GM19035 (cell line): Measurements from ENCODE around the gene CBFA2T2.
"Not testable (repeated sequence)": the region's sequence is repeated elsewhere in the genome, so short reads cannot be mapped to it uniquely, and the experiment has no call there.

Experiments used
- ATAC-seq: cut with Tn5 transposase; IDR thresholded peaks from one replicate; pipeline ENCODE4 v1.9.1; 2021; ENCODE audit not compliant: unreplicated experiment

The CBFA2T2 gene

DNA sequence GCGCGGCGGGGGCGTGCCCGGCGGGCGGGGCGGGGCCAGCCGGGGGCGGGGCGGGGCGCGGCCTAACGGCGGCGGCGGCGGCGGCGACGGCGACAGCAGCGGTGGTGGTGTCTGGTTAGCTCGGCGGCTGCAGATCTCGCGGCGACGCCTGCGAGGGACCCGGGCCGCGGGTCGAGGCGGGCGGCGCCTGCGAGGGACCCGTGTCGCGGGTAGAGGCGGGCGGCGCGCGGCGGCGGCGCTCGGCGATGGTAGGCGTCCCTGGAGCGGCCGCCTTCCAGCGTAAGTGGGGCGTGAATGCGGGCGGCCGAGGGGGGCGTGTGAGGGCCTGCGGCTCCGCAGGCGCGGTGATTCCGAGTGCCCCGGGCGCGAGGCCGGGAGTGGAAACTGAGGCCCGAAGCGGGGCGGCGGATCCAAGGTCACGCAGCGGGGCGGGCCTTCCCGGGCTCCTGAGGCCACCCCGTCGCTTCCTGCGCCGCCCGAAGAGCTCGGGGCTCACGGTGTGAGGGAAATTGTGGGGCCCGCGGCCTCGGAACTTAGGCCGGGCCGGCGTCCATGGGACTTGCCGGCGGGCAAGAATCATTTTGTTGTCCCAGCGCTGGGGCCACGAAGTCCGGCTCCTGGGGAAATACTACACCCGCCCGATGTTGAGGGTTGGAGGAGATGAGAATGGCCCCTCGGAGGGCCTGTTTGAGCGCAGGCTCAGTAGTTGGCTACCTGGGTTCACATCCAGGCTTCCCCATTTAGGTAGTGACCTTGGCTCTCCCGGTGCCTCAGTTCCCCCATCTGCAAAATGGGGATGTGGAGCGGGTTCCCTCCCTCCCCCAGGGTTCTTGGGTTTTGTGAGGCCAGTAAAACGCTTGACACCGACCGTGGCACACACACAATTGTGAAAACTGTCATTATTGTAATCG, at the start of gene CBFA2T2:
Gene CBFA2T2 (plus strand): TSS at position 74 of the 911 bp plus-strand sequence. CDS start 172 bp downstream, at position 246.
- peak; percentile 49 for ATAC-seq

- ATAC-seq, result not testable (repeated sequence)
These were observed 49.3 kb upstream of the CBFA2T2 start for GRCh38 chr20:33440562-33440961.

DNA sequence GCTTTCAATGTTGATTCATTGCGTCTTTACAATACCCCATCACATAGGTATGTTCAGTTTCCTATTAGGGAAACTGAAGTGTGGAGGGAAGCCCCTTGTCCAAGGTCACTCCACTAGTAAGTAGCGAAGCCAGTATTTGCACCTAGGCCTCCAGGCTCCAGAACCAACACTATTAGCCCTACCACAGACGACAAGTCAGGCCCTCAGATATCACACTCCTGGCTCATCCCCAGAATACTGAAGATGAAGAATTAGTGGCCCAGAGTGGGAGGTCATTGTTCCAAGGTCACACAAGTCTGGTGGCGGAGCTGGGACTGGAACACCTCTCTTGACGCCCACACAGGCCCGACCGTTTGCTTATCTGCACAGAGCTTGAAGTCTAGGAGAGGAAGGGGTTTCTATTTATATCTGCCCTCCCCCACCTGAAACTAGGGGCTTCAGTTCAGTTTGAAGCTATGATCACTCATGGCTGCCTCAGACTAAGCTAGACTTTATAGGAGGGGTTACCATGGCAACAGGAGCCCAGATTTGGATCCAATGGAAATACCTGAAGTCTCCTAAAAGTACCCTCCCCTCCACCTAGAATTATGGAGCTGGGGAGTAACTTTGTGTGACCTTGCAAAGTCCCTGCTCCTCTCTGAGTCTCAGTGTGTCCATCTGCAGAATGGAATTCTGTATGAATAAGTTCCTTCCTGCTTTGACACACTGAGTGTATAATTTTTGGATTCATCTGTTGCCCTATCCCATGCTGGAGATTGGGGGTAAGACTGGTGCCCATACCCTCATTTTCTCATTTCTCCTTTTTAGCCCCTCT, 48.5 kb upstream of the CBFA2T2 start:
- no peak for ATAC-seq

DNA sequence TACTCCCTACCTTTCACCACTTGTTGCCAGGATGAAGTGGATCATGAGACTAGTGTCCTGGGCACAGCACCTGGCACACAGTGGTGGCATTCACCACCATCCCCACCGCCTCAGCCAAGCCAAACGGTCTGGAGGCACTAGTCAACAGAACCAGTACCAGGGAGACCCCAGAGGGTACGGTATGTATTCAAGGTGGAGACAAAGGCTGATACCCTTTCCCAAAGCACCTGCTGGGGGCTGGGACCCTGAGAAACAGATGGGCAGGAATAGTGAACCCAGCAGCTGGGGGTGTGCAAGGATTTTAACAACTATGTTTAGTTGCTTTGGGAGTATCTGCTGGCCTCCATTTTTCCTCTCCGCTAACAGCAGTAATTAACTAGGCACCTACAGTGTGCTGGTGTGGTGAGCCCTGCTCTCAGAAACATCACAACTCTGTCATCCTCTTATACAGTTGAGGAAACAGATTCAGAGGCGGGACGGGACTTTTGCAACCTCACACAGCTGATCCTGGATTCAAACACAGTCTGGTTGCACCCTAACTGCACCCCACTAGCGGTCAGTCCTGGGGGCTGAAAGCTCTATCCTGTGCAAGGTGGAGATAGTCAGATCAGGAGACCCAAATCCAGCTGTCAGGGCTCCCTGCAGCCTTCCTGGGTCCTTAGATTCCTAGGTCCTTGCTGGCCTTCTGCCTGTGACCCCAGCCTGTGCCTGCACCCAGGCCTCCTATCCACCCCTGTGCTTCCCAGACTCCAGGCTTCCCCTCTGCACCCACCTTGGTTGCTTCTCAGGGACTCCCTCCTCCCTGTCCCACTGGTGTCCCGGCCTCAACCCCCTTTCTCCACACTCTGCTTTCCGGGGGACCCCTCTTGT, 47.5 kb upstream of the CBFA2T2 start:
- no peak for ATAC-seq

DNA sequence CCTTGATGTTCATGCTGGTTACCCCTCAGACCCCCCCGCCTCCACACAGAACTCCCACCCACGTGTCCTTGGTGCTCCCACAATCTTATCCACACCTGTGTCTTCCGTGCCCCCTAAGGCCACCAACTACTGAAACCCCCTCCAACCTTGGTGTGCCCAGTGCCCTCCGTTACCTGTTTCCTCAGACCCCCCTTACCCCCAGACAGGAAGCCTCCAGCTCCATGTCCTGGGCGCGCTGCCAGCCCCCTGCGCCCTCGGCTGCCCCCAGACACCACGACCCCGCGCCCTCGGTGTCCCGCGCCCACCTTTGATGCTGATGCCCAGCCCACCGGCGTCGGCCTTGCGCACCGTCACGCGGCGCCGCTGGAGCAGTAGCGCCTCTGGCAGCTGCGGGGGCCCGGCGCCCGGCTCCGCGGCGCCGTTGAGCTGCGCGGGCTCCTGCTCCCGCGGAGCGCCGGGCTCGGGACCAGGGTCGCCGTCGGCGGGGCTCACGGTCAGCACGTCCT, 46.8 kb upstream of the CBFA2T2 start:
- peak; percentile 15 for ATAC-seq

DNA sequence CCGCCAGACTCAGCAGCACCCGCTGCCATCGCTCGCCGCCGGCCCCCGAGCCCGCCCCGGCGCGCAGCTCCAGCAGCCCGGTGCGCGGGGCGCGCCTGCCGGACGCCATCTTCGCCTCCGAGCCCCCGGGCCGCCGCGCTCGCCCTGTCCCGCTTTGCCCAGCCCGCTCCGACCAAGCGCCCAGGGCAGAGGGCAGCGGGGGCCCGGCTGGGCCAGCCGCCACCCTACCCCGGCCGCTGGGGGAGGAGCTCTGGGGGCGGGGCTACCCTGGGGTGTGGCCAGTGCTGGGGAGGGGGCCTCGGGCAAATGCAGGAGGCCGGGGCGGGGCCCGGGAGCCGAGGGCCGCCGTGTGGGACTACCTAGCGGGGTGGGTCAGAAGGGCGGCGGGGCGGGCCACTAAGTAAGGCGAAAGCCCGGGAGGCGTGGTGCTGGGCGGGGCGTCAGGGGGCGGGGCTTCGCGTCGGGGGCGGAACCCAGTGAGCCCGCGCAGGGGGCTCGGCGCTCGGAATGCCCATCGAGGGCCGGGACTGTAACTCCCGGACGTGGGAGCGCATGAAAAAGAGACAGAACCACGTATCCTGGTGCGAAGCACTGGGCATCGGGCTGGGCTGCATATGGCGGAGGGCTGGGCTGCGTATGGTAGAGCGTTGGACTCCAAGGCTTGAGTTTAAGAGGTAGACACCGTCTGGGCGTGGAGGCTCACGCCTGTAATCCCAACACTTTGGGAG, 46.2 kb upstream of the CBFA2T2 start, which contains the start of gene SNTA1:
Gene SNTA1 (minus strand): TSS at position 252 of the 728 bp plus-strand sequence. CDS start 143 bp downstream, at position 109.
- ATAC-seq, result peak; percentile 73

DNA sequence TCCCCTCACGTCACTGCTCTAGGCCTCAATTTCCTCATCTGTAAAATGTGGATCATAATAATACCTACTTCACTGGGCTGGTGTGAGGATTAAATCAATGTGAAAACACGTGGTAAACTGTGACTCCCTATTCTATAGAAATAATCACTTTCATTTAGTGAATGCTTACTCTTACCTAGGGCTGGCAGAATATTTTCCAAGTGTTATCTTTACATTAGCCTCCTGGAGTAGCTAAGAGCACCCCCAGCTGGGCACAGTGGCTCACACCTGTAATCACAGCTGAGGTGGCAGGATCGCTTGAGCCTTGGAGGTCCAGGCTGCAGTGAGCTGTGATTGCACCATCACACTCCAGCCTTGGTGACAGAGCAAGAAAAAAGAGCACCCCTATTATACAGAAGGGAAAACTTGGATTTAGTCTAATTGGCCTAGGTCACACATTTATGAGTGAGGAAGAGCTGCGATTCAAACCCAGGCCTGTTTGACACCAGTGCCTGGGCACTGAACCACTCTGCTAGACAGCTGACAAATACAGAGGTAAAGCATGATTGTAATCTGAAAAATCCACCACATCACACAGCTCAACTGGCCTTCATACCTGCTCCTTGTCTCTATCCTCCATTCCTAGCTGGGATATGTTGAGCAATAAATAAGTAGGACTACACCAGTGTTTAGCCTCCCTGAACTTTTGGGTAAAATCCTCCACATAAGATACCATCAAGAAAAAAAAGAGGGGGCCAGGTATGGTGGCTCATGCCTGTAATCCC, 44.9 kb upstream of the CBFA2T2 start:
- ATAC-seq, result no peak

DNA sequence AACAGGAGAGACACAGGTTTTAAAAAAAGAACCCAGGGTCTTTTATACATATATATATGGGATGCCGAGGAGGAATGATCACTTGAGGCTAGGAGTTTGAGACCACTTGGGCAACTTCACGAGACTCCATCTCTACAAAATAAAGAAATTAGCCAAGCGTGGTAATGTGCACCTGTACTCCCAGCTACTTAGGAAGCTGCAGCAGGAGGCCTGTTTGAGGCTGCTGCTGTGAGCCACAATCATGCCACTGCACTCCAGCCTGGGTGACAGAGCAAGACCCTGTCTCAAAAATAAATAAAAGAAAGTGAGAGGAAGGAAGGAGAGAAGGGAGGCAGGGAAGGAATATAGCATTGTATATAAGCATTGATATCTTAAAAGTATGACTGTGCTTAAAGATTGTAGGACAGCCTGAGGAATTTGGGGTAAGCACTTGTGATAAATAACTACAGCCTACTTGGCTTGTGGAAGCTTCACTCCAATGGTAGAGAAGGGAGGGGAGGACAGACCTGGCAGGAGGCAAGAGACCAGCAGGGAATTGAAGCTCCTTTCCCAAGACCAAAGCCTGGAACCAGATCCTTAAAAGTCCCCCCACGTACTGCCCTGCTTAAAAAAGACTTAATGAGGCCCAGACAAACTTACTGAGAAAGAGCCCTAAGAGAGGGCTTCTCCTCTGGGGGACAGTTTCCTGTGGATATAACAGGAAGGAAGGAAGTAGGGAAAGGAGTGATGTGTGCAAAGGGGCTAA, 43.8 kb upstream of the CBFA2T2 start:
- no peak for ATAC-seq

GRCh38 chr20:33450867-33451266, 39.0 kb upstream of the CBFA2T2 start:
- ATAC-seq, result no peak

GRCh38 chr20:33456916-33457642, 32.8 kb upstream of the CBFA2T2 start:
- ATAC-seq, result not testable (repeated sequence)

- no peak for ATAC-seq
These were observed 30.3 kb upstream of the CBFA2T2 start for GRCh38 chr20:33459599-33459998.

DNA sequence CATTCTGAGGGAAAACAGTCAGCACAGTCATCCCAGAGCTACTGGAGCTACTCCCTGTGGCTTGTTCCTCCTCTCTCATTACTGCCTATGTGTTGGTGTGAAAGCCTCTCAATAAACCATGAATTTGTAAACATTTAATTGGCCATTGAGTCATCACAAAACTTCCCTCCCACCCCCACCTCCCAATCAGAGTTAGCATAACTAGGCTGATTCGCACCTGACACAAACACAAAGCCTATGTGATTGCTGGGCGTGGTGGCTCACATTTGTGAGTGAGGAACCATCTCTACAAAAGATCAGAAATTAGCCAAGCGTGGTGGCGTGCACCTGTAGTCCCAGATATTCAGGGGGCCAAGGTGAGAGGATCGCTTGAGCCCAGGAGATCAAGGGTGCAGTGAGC, 29.2 kb upstream of the CBFA2T2 start:
- ATAC-seq, result no peak

DNA sequence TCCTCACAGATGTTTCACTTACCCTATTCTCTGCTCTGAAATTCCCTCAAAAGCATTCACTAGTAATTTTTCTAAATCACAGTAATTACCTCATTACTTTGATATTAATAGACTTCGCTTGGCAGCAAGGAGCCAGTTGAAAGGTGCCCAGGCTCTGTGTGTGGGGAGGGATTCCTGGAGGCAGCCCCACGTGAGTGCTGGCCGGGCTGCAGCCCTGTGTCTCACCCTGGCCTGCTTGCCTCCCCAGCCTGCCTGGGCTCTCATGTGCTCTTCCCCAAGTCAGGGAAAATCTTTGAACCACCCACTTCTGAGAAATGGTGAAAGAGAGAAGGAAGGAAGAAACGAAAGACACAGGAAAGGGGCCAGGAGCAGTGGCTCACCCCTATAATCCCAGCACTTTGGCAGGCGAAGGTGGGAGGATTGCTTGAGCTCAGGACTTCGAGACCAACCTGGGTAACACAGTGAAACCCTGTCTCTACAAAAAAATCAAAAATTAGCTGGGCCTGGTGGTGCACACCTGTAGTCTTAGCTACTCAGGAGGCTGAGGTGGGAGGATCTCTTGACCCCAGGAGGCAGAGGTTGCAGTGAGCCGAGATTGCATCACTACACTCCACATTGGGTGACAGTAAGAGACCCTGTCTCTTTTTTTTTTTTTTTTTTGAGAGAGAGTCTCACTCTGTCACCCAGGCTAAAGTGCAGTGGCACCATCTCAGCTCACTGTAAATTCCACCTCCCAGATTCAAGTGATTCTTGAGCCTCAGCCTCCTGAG, 26.4 kb upstream of the CBFA2T2 start:
- no peak for ATAC-seq

- ATAC-seq, result not testable (repeated sequence)
These were observed 25.1 kb upstream of the CBFA2T2 start for GRCh38 chr20:33464759-33465158.

DNA sequence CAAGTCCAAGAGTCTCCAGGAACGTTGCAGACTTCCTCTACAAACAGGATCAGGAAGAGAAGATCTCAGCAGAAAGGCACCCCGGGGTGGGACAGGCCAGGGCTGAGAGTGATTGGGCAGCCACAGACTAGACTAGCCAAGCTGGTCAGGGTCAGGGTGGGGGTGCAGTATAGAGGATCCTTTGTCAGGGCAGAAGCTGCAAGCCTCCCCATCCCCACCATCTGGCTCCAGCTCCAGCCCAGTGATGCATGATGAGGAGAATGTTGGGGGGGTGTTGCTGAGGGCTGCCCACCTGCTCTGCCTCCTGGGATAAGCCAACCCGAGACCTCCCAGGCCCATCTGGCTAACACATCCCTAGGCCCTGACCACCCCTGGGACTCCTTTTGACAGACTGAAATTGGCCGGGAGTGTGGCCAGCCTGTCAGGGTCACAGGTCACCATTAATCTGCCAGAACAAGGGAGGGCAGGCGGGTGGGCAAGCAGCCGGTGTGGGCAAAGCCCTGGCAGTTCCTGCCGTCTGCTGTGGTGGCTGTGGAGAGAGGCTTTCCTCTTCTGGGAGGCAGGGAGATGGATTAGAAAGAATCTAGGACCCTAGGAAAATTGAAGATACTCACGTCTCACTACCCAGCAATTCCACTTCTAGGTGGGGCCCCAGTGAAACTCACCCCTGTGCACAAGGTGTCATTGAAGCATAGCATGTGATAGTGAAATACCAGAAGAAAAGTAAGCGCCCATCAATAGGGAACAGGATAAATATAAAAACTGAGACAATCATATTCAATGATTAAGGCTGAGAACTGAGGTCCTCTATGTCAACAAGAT, 24.2 kb upstream of the CBFA2T2 start:
- no peak for ATAC-seq

DNA sequence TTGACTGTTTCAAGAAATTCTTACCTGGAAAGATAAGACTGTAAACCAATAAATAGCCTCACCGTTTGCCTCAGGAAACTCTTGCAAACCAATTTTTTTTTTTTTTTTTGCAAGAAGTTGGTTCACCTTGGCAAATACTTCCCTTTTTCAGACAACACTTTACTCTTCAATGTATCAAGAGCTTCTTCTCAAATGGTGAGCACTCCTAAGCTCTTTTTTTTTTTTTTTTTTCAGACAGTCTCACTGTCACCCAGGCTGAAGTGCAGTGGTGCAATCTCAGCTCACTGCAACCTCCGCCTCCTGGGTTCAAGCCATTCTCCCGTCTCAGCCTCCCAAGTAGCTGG, 23.6 kb upstream of the CBFA2T2 start:
- no peak for ATAC-seq
